ENCODE measurements around the gene PCNX1. TPM values are rescaled to one million over a fixed set of nuclear protein-coding genes. Genes with fewer than 3 reads are reported as not detected.

Gene PCNX1
- total and polyA plus RNA-seq, 2 of the 4 experiments (the other 2 are of a cell fraction), result 15.0 to 43.7 TPM

GRCh38 chr14:70921669-70922068, 14.4 kb downstream of the PCNX1 start:
- no peak overlapping the region for H3K9ac ChIP-seq (ENCODE audit: low read depth, low read length)
- DNase-seq (no peak), ATAC-seq (ENCODE audit: low read depth) (no peak)
- no peak overlapping the region for H4K91ac ChIP-seq (ENCODE audit: insufficient read depth, low read depth, low read length)
- BruUV-seq (replicated peaks), result no TSS peak
- WGBS, 2 experiments (ENCODE audit: extremely low coverage in 2 of 2, insufficient read length in 1 of 2), result no CpG with 5 or more reads among the region's 1 CpG
- no peak overlapping the region for H2BK20ac ChIP-seq (ENCODE audit: low read depth, low read length)
- no peak overlapping the region for H3K4me2 ChIP-seq (ENCODE audit: low read depth, low read length)
- no peaks in the 10 kb centered on the region for H3K27me3 ChIP-seq (ENCODE audit: control insufficient read depth, insufficient read depth, low read length)
- H3K9me1 ChIP-seq (ENCODE audit: insufficient read depth, low read length), result peaks cover 8% of the 10 kb centered on the region; the same call in 1 of the 2 replicates
- no peak overlapping the region for H2AK9ac ChIP-seq (replicated peaks; ENCODE audit: low read depth, low read length, poor library complexity)
- no peak overlapping the region for H4K5ac ChIP-seq (ENCODE audit: low read depth, low read length)
- no peak overlapping the region for H3K27ac ChIP-seq (ENCODE audit: insufficient read depth, low read length)
- no peak overlapping the region for H3K14ac ChIP-seq (replicated peaks; ENCODE audit: low read depth, low read length)
- no peaks in the 10 kb centered on the region for H3K9me3 ChIP-seq (ENCODE audit: control insufficient read depth, insufficient read depth, low read length)
- no peak overlapping the region for H3K18ac ChIP-seq (ENCODE audit: low read depth, low read length)
- H4K20me1 ChIP-seq (ENCODE audit: insufficient read depth, low read length), result peaks cover 82% of the 10 kb centered on the region
- H3K4ac ChIP-seq (ENCODE audit: low read depth, low read length), result no peak overlapping the region
- in situ Hi-C loops (cut with MboI; ENCODE audit: low sequenced_read_pairs) (no loop called here), dilution Hi-C loops (cut with HindIII; ENCODE audit: low sequenced_read_pairs, unreplicated experiment) (no loop called here), intact Hi-C loops (cut with micrococcal nuclease) (no loop called here)
- no peaks in the 10 kb centered on the region for H3K36me3 ChIP-seq (ENCODE audit: control insufficient read depth, insufficient read depth, low read length)
- H2AK5ac ChIP-seq (ENCODE audit: low read depth, low read length), result no peak overlapping the region
- H2BK15ac ChIP-seq (ENCODE audit: low read depth, low read length), result no peak overlapping the region
- H2AFZ ChIP-seq (replicated peaks; ENCODE audit: low read length, poor library complexity), result no peak overlapping the region
- H3K79me1 ChIP-seq (ENCODE audit: low read depth in 1 of 2, low read length in 2 of 2), result peaks cover 13 to 72% of the 10 kb centered on the region in 2 experiments
- ChIA-PET CTCF (interaction anchor here (1.4 kb wide), 1 partner anchor 15 kb away, joined by 6 read pairs; the partner anchor contains the start of gene PCNX1), POLR2A (ENCODE audit: unreplicated experiment) (no interaction called here)
- no peak overlapping the region for H2BK120ac ChIP-seq (ENCODE audit: low read depth, low read length)
- H3K4me3 ChIP-seq (ENCODE audit: insufficient read depth, low read depth, low read length), result no peak overlapping the region
- H2BK5ac ChIP-seq (ENCODE audit: low read depth, low read length, poor library complexity, severe bottlenecking), result no peak overlapping the region
- no peak overlapping the region for H3K23ac ChIP-seq (ENCODE audit: low read depth, low read length)
- peaks cover 14% of the 10 kb centered on the region for H3K4me1 ChIP-seq (ENCODE audit: control insufficient read depth, insufficient read depth, low read length)
- no peak overlapping the region for H4K8ac ChIP-seq (ENCODE audit: low read depth in 2 of 2, low read length in 2 of 2)
- TF ChIP-seq CEBPB (IDR thresholded peaks at IDR 0.05; ENCODE audit: low read depth, low read length) (peak; percentile 60; the same call in 1 of the 2 replicates), RCOR1 (IDR thresholded peaks at IDR 0.05; ENCODE audit: insufficient replicate concordance, low read length) (no peak), POLR2A (IDR thresholded peaks at IDR 0.05; ENCODE audit: low read depth, low read length) (no peak)
- no peak overlapping the region for H3K56ac ChIP-seq (ENCODE audit: extremely low read depth, insufficient read depth, low read length)
